GM11168 (cell line): Measurements from ENCODE around the gene DDX10.
"Not testable (repeated sequence)": the region's sequence is repeated elsewhere in the genome, so short reads cannot be mapped to it uniquely, and the experiment has no call there.

Experiments used
- in situ Hi-C: fragments of 300-500 bp; cut with MboI; formaldehyde crosslinking; loops from one replicate; pipeline ENCODE4 v1.12.0; 2022; ENCODE audit warnings: low sequenced_read_pairs; ENCODE audit not compliant: unreplicated experiment

The DDX10 gene

DNA sequence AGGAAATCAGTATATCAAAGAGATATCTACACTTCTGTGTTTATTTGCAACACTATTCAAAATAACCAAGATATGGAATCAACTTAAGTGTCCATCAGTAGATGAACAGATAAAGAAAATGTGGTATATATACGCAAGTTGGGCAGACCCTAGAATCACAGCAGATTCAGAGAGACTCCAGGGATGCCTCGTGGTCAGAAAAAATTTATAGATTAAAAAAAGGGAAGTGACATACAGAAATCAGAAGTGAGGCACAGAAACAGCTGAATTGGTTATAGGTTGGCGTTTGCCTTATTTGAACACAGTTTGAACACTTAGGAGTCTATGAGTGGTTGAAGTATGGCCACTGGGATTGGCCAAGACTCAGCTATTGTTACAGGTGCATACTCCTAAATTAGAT, 10.8 kb upstream of the DDX10 start:
- in situ Hi-C loops = not testable (repeated sequence)

- in situ Hi-C loops = no loop called here
These were observed 9.8 kb upstream of the DDX10 start for GRCh38 chr11:108654994-108655631.

DNA sequence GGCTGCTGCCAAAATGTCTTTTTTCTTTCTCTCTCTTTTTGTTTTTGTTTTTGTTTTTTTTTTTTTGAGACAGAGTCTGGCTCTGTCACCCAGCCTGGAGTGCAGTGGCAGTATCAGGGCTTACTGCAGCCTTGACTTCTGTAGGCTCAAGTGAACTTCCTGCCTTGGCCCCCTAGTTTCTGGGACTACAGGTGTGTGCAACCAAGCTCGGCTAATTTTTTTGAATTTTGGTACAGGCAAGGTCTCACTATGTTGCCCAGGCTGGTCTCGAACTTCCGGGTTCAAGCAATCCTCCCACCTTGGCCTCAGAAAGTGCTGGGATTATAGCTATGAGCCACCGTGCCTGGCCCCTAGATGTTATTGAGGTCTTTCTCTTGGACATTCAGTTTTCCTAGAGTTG, 2.2 kb upstream of the DDX10 start:
- in situ Hi-C loops = no loop called here

DNA sequence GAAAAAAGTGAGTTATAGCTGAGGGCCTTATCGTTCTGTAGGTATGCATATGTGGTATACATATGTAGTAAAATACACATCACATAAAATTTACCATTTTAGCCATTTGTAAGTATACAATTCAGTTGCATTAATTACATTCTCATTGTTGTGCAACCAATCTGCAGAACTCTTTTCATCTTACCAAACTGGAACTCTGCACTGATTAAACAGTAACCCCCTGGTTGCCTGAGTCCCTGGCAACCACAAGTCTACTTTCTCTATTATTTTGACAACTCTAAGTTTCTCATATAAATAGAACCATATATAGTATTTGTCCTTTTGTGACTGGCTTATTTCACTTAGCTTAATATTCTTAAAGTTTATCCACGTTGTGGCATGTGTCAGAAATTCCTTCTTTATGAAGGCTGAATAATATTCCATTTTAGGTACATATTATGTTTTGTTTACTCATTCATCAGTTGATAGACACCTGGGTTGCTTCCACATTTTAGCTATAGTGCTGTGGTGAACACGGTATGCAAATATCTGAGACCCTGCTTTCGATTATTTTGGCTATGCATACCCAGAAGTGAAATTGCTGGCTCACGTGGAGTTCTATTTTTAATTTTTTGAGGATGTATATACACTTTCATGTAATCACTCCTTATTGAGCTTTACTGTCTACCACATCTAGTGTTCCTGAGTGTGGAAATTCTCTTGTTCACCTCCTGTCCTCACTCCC, 1.6 kb upstream of the DDX10 start:
- in situ Hi-C loops = no loop called here

- in situ Hi-C loops = no loop called here
These were observed 1.5 kb downstream of the DDX10 start for GRCh38 chr11:108666373-108666772.

DNA sequence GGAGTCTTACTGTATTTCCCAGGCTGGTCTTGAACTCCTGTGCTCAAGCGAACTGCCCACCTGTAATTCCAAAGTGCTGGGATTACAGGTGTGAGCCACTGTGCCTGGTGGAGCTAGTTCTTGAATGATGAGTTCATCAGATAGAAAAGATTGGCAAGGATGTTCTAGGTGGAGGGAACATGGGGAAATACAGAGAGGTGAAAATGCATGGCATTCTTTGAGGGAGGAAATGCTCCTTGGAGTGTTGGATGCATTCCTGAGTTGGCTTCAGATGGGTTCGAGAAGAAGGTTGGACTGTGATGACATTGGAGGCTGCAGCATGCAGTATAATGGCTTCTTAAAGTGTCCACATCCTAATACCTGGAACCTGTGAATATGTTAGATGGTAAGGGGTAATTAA, 4.4 kb downstream of the DDX10 start:
- in situ Hi-C loops = no loop called here

GRCh38 chr11:108669711-108670110, 4.8 kb downstream of the DDX10 start:
- in situ Hi-C loops = no loop called here

- in situ Hi-C loops = no loop called here
These were observed 5.6 kb downstream of the DDX10 start for GRCh38 chr11:108670451-108670850.

GRCh38 chr11:108672113-108672512, 7.2 kb downstream of the DDX10 start:
- in situ Hi-C loops = no loop called here

GRCh38 chr11:108672786-108673185, 7.9 kb downstream of the DDX10 start:
- in situ Hi-C loops = no loop called here

DNA sequence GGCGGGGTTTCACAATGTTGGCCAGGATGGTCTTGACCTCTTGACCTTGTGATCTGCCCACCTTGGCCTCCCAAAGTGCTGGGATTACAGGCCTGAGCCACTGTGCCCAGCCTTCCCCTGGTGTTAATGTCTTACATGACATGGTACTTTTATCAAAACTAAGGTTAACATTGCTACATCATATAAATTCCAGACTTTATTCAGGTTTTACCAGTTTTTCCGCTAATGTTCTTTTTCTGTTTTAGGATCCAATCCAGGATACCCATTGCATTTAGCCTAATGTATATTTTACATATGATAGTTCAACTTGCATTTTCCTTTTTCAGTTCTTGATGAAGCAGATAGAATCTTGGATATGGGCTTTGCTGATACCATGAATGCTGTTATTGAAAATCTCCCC, 14.2 kb downstream of the DDX10 start:
- in situ Hi-C loops = no loop called here

GRCh38 chr11:108680271-108680670, 15.4 kb downstream of the DDX10 start:
- in situ Hi-C loops = no loop called here

DNA sequence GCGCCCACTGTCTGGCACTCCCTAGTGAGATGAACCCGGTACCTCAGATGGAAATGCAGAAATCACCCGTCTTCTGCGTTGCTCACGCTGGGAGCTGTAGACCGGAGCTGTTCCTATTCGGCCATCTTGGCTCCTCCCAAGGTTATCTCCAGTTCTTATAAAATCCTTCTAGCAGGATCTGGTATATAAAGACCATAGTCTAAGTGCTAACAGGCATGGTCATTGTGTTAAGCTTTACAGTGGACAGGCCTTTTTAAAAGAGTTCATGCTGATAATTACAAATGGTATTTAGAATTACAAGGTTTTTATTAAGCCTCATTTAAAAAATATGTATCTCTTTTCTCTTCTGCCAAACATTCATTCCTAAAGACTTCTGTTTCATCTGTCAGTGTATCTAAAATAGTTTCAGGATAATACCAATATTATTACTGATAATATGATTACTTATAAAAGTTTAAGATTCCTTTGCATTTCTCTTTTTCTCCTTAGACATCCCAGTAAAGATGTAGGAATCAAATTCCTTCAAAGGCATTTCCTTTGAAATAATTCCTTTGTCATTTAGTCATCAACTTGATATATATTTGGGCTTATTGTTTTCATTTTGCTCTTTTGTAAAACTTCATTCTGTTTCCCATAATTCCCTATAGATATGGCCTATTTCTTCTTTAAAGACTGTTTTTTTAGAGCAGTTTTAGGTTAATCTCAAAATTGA, 20.7 kb downstream of the DDX10 start:
- in situ Hi-C loops = no loop called here

- in situ Hi-C loops = no loop called here
These were observed 29.0 kb downstream of the DDX10 start for GRCh38 chr11:108693852-108694251.

GRCh38 chr11:108694846-108695245, 30.0 kb downstream of the DDX10 start:
- in situ Hi-C loops = no loop called here

GRCh38 chr11:108697872-108698473, 33.1 kb downstream of the DDX10 start:
- in situ Hi-C loops = no loop called here

GRCh38 chr11:108698844-108699642, 34.2 kb downstream of the DDX10 start:
- in situ Hi-C loops = no loop called here

GRCh38 chr11:108703916-108704315, 39.0 kb downstream of the DDX10 start:
- in situ Hi-C loops = no loop called here

GRCh38 chr11:108705061-108705460, 40.2 kb downstream of the DDX10 start:
- in situ Hi-C loops = no loop called here

- in situ Hi-C loops = no loop called here
These were observed 43.3 kb downstream of the DDX10 start for GRCh38 chr11:108708173-108708572.
